HG03103 (cell line): Measurements from ENCODE around the gene TNIP1.
A peak's percentile ranks its signal among the peaks of the same experiment; 100 is the strongest.

Experiments used
- ATAC-seq: cut with Tn5 transposase; IDR thresholded peaks from one replicate; pipeline ENCODE4 v1.9.1; 2021; ENCODE audit warnings: low read depth; ENCODE audit not compliant: unreplicated experiment

Gene TNIP1

DNA sequence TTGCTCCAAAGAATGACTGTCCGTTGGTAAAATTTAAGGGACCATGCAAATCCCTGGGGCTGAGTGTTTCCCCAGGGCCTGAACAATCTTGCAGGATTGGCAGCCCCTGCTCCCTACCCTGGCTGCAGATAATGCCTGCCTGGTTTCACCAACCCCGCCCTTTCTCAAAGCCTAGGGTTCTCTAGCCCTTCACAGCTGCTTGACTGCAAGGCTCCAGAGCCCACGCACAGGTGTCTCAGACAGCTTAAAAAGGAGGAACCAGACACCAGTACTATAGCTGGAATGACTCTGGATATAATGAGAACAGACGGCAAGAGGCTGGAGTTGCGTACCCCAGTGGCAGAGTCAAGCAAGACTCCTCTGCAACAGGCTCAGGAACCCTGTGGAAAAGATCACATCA, 25.2 kb upstream of the TNIP1 start:
- ATAC-seq = no peak

DNA sequence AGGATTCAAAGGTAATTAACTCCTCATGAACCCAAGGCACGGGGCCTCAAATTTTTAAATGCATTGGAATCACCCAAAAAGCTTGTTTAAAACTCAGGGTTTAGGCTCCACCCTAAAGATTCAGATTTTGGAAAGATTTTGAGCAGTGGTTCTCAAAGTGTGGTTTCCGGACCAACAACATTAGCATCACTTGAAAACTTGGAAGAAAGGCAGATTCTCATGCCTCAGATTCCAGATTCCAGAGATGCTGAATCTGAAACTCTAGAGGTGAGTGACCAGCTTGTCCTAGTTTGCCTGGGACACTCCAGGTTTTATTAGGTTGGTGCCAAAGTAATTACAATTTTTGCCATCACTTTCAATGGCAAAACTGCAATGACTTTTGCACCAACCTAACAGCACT, 24.7 kb upstream of the TNIP1 start:
- ATAC-seq = no peak

DNA sequence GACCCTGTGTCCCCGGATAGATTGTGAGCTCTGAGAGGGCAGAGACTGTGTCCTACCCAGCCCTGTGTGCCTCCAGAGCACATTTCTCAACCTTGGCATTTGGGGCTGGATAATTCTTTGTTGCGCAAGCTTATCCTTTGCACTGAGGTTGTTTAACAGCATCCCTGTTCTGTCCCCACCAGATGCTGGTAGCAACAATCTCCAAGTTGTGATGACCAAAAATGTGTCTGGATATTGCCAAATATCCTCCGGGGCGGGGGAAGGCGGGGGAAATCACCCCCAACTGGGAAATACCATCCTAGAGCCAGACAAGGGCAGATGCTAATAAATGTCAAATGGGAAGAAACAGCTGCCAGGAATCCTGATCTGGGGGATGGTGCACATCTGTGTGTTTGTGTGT, 24.0 kb upstream of the TNIP1 start:
- no peak for ATAC-seq

DNA sequence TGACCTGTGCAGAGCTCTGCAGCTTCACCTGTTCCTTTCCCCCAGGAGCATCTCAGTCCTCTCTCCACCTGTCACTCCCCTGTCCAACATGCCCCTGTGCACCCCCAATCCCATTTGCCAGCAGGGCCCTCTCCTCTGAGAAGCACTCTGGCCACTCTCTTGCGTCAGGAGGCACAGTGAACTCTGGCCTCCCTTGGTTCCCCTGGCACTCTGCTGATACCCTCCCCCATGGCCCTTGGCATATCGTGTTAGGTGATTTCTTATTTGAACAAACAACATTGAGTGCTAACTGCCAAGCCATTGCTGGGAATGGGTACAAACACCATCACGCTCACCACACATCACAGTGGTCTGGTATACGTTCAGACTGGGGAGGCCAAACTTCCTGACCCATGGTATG, 20.9 kb upstream of the TNIP1 start:
- ATAC-seq = no peak

DNA sequence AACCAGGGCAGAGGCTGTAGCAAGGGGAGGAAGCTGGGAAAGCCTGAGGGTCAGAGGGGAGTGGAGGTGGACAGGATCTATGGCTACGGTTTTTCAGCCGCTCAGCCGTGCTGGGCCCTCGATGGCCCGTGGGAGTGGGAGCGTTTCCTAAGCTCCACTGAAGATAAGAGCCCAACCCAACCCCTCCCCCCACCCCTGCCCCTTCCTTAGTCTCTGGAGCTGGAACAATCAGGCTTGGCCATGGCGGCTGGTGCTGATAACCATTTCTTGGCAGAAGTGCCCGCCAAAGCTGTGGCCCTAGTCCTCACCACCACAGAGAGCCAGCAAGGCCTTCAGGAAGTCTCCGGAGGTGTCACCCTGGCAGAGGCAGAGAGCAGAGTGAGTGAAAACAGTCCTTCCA, 20.3 kb upstream of the TNIP1 start:
- no peak for ATAC-seq

DNA sequence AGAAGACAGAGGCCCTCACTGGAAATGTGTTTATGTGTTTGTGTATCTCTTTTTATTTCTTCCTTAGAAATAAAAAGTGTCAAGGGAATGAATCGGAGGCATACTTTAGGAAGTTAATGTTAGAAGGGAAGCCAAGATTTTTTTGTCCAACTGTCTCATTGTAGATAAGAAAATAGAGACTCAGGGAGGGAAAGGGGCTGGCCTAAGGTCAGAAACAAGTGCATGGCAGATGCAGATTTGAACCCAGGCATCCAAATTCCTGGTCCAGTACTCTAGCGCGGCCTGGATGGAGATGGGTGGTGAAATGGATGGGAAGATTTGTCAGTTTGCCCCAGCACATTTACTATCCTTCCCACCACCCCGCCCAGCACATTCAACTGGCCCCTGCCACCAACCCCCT, 19.8 kb upstream of the TNIP1 start:
- no peak for ATAC-seq

DNA sequence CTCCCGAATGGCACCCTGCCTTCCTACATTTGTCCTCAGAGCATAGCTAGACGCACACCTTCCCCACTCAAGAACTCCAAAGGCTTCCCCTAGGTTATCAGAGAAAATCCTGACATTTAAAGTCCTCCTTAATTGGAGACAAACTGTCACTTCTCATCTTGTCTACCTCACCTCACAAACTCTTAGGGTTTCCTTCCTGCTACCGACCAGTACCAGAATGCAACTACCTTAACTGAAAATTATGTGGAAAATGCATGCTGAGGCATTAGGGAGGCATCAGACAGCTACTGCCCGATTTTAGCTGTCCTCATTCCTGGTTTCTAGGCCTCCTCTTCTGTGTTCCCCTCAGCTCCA, 17.9 kb upstream of the TNIP1 start:
- no peak for ATAC-seq

DNA sequence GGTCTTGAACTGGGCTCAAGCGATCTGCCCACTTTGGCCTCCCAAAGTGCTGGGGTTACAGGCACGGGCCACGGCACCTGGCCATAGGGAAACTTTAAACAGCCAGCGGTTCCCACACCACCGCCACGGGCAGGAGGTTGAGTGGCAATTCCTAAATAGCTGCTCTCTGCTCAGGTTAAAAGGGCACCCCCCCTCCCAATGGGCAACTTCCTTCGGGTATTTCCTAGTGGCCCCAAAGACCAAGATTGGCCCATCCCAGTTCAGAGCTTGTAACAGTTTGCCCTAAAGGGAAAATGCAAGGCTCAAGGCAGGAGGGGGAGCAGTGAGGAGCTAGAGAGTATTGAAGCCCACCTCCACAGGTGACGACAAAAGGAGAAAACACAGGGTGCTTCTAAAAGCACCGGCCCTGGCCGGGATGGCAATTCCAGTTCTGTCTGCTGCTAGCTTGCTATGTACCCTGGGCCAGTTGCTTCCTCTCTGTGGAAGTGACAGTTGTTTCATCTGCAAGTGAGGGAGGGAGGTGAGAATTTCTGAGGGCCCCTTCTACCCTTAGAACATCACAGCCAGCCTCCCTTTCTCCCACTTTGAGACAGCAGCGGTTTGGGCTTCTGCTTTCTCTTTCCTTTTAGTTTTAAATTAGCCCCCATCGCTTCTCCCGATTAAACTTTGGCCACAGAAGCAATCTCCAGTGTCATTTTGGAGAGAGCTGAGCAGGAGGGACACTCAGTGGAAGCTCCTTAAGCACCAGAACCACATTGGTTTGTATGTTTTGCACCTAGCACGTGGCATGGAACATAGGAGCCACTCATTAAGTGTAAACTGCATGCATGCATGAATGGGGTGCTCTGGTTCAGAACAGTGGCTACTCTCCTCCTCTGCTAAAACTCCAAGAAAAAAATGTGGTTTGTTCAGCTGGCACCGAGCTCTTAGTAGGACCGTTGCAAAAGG, 17.3 kb upstream of the TNIP1 start:
- ATAC-seq = peak; percentile 40

DNA sequence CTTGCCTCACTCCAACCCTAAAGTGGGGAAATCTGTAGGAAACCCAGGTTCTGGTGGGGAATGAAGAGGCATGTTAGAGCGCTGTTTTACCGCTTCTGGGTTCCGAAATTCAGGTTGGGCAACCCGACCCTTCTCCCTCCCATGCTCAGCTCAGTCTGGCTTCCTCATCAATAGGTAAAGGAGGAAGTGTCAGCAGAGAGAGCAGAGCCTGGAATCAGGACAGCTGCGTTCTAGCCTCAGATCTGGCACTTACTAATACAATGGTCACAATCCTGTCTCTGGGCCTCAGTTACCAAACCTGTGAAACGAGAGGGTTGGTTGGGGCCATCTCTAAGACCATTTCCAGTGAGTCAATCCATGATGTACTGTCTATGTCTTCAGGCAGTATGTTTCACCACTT, 16.2 kb upstream of the TNIP1 start:
- no peak for ATAC-seq

DNA sequence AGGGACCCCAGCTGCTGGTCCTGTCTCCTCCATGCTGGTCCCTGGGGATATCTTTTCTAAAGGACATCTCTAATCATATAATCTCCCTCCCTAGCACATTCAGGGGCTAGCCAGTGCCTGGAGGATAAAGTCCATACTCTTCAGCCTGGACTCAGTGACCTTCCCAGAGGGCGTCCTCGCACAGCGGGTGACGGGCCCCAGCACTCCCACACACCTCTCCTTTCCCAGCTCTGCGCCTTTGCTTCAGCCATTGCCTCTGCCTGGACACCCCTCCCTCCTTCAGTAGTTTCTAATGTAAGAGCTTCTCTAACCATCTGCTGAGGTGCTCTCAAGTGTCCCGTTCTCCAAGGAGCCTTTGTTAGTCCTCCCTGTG, 15.2 kb upstream of the TNIP1 start:
- no peak for ATAC-seq

DNA sequence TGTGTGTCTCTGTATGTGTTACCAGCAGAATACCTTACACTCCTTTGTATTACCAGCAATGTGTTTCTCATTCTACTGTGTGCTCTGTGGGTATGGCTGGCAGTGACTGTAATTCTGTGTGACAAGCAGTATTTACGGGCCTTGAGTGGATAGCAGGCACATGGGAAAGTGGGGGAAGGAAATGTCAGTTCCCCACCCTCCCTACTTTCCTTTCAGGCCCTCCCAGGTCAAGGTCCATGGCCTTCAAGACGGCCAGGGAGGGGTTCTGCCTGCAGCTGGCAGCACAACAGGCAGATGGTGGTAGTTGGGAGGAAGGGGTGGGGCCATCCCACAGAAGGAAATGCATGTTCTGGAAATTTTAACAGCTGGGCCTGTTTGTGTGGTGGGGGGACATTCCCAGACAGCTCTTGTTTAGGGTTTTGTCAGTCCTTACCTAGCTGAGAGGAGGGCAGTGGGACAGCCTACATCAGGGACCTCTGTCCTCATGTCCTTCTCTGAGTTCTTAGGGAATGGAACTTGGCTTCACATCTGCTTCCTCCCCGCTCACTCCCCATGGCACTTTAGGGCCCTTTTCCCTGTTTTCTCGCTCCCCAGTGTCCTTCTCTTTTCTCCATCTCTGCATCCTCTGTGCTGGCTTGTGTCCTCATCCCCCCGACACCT, 14.6 kb upstream of the TNIP1 start:
- ATAC-seq = no peak

DNA sequence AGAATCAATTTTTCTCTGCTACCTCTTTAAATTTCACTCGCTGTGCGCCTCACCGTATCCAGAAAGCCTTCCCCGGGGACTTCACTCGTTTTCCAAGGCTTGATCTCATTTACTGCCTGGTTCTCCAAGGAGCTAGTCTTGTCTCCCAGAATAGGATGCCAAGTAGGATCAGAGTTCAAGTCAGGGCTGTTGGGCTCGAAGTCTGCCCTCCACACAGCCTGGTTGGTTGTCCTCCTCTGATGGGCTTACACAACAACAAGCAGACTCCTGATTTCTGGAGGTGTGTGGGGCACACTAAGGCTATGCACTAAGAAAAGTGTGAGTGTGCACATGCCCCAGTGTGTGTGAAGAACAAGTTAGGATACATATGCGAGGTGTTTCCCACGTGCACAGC, 14.0 kb upstream of the TNIP1 start:
- no peak for ATAC-seq

DNA sequence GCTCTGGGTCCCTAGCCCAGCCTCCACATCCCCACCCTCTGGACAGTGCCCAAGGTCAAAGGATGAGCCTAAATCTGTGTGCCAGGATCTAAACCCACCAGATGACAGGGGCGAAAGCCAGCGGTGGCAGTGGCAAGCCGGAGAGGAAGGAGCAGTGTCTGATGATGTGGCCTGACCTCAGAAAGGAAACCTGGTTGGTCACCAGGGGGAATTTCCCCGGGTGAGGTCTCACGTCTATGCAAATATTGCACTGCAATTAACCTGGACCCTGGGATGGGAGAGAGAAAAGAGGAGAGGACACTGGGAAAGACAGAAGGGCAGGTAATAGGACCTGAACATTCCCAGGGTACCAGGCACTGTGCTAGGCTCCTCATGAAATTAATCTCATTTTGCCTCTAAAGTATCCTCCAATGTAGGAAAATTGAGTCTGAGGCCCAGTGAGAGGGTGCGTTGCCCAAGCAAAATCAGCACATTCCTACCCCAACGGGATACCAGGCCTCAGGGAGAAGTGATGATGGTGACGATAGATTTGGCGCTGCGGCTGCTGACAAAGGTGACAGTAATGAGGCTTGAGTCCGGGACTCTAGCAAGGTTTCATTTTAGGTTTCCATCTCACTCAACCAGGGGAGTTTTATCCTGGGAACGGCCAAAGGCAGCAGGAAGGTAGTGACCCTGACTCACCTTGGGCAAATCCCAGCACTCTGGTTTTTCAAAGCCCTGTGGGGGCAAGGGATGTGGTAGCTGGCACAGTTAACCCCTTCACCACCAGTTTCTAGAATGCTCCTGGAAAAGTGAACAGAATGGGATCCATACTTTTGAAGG, 13.4 kb upstream of the TNIP1 start:
- peak; percentile 71 for ATAC-seq

DNA sequence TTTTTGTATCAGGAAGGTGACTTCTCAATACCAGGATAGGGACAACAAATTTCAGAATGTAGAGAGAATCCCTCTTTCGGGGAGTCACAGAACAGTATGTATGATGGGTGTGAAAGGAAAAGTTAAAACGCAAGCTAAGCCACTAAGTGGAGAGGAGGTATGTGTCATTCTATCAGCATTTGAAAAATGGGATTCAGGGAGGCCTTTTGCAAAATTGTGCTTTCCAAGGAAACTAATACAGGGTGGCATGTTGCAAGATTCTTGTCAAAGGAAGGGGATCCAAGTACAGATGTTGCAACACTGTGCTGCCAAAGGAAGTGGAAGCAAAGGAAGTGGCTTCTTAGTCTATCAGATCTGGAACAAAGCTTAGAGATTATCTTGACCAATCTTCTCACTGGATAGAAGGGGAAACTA, 12.6 kb upstream of the TNIP1 start:
- ATAC-seq = no peak

DNA sequence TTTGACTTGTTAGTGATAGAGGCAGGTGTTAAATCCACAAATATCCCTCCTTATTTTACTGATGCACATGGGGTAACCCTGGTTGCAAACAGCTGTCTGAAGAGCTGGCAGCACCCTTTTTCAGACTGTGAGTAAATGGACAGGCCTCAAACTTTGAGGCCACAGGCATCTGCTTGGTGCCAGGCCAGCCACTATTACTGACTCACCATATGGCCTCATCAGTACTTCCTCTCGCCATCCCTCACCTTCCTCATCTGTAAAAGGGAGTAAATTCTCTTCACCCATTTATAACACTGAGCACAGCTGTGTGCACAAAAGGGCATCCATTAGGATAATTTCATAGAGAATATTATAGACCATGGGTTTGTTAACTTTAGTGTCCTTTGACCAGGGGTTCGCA, 11.9 kb upstream of the TNIP1 start:
- no peak for ATAC-seq

DNA sequence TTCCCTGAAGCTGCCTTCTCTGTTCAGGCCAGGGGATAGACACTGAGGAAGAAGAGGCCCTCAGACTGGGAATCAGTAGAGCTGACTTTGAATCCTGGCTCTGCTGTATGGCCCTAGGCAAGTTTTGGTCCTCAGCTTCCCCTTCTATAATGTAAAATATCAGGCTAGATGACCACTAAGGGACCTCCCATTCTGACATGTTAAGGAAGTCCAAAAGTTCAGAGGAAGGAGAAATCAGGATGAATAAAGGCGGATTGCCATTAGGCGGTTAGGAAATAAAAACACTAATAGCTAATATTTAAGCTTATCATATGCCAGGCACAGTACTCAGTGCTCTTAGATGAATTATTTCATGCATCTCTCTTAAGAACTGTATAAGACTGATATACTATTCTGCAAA, 8.9 kb upstream of the TNIP1 start:
- no peak for ATAC-seq

DNA sequence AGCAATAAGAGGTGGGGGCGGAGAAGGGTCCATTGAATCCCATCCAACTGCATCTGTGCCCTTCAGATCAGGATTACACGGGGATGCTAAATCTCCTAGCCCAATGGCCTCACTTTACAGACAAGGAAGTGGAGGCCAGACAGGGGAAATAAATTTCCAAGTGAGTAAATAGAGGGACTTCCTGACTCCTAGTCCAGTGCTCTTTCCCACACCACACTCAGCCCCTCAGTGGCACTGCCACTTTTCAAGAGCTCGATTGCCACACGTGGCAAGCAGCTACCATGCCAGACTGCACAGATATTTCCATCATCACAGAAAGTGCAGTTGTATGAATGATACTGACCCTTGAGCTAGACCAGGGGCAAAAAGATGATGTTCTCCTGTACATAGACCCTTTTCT, 8.2 kb upstream of the TNIP1 start:
- no peak for ATAC-seq

DNA sequence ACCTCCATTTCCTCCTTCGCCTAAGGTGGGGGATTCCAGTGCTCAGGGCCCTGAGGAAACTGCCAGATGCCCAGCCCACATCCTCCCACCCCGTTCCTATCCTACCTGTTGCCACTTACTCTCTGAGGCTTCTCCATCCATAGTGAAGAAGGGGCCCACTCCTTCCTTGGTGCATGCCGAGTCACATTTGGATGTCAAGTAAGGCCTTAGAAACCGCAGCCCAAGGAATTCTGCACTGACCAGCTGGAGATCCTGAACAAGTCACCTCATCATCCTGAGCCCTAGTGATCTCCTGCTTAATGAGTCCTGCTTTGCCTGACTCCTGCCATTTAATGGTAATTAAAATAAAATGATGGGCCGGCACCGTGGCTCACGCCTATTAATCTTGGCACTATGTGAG, 6.7 kb upstream of the TNIP1 start:
- no peak for ATAC-seq

DNA sequence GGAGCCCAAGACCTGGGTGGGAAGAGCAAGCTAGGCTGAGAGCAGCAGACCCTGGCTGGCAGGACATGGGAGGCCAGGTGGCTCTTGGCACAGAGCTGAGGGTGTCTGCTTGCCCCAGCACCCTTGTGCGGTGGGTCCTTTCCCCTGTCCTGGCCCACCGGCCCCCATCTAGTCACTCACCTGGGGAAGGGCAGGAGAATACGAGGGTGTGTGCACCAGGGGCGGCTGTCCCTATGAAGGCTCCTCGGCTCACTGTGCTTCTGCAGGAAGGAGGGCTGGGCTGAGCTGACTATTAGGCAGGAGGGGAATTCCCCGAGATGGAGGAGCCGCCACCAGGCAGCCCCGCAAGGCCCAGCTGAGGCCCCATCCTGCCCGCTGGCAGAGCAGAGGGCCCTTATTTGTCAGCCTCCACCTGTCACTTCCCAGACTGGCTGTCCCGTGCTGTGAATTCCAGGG, 6.1 kb upstream of the TNIP1 start:
- peak; percentile 60 for ATAC-seq

DNA sequence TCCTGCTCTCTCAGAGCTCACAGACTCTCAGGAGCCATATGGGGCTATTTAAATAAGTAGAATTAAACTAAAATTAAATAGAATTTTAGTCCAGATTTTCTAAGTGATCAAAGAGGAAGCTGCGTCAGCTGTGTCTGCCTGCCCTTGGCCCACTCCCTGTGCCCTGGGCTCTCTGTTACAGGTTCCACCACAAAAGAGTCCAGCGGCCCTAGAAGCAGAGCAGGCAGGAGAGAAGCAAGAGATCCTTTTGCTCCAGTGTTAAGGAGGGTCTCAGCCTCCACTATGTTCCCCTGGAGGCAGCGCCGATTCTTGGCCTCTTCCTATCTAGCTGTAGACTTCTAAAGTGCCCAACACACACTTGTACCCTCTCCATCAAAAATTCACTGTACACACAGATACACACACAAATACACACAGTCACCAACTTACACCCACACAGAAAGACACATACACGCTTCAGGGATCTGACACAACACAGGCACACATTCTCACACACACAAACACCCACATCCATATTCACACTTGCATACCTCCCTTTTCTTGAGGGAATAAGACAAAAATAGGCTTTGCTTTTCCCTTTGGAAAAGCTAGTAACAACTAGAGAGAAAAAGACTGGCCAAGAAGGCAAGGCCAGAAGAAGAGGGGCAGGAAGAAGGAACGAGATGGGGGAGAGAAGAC, 5.5 kb upstream of the TNIP1 start:
- ATAC-seq = no peak

DNA sequence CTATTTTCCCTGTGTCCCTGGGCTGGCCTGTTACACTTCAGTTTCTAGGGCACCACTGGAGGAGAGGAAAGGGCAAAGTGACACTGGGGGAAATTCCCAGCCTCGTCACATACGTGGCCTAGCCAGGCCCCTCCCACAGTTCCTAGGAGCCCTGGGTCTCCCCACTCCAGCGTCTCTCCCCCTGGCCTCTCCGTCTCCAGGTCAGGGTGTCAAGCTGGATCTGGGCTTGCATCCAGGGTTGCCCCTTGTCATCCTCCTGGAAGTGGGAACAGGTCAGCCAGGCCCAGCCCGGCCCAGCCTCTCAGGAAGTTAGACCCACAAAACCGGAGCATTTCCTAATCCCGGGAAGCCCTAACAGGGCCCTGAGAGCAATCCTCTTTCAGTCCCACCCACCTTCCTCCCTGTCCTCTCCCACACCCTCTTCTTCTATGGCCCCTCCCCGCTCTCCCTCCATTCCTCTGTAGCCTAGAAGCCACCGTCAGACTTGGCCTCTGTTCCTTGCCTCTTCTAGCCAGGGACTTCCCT, 4.7 kb upstream of the TNIP1 start:
- no peak for ATAC-seq
